K562 (cell line): Measurements from ENCODE around the gene UROD. TPM values are rescaled to one million over a fixed set of nuclear protein-coding genes. Genes with fewer than 3 reads are reported as not detected.

ENCODE experiments used
- BCL6 ChIP-seq: fragments of 250-450 bp; sonication (Bioruptor Pico); IDR thresholded peaks from 2 replicates; pipeline ENCODE4 v1.4.0; 2020
- CBX8 ChIP-seq: fragments of 200-600 bp; sonication (generic); IDR thresholded peaks from 2 replicates; pipeline ENCODE4 v1.6.1; 2012; ENCODE audit warnings: borderline replicate concordance, mixed run types, low read depth, mild to moderate bottlenecking, moderate library complexity, mixed read lengths, low read length, control low read depth, inconsistent platforms; ENCODE audit not compliant: poor library complexity, severe bottlenecking; ENCODE audit errors: extremely low read depth
- ETV5 ChIP-seq: sonication (generic); formaldehyde crosslinking; IDR thresholded peaks from 2 replicates; pipeline ENCODE4 v1.4.0; 2020; ENCODE audit warnings: low read depth, mild to moderate bottlenecking, missing genetic modification reagents
- FOXO4 ChIP-seq: fragments of 450-650 bp; formaldehyde crosslinking; IDR thresholded peaks from 2 replicates; pipeline ENCODE4 v1.4.0; 2020; ENCODE audit warnings: mild to moderate bottlenecking, moderate library complexity
- KDM5B ChIP-seq: fragments of 200-600 bp; sonication (generic); IDR thresholded peaks from 2 replicates; pipeline ENCODE4 v1.6.1; 2012; ENCODE audit warnings: low read depth, mild to moderate bottlenecking, moderate library complexity, low read length, control low read depth, inconsistent platforms; ENCODE audit not compliant: insufficient replicate concordance
- MBD2 ChIP-seq: sonication (generic); IDR thresholded peaks from 2 replicates; pipeline ENCODE4 v1.6.1; 2016; ENCODE audit warnings: low read depth, borderline replicate concordance
- NKRF ChIP-seq: fragments of 450-650 bp; IDR thresholded peaks from 2 replicates; pipeline ENCODE4 v1.6.1; 2016; ENCODE audit warnings: borderline replicate concordance
- RAD21 ChIP-seq, 2 experiments: fragments of 250-450 bp in 1 of 2; fragments of 450-650 bp in 1 of 2; sonication (Bioruptor Pico) in 1 of 2; formaldehyde crosslinking in 1 of 2; IDR thresholded peaks in 1 of 2; conservative IDR thresholded peaks in 1 of 2; 2 replicates each; pipeline versions ENCODE4 v1.4.0 to v1.8.0; 2020 to 2022; ENCODE audit warnings: mild to moderate bottlenecking in 2 of 2, moderate library complexity in 1 of 2
- SREBF2 ChIP-seq: sonication (generic); formaldehyde crosslinking; IDR thresholded peaks from 2 replicates; pipeline ENCODE4 v1.4.0; 2020; ENCODE audit warnings: mild to moderate bottlenecking, missing genetic modification reagents
- SRF ChIP-seq, 2 experiments: fragments of 250-450, 450-650 bp in 1 of 2; sonication (Bioruptor Pico) in 1 of 2; sonication (generic) in 1 of 2; formaldehyde crosslinking; IDR thresholded peaks; 2 replicates each; pipeline versions ENCODE4 v1.5.0 to v1.5.1; 2020 to 2022; ENCODE audit warnings: mild to moderate bottlenecking in 1 of 2, missing genetic modification reagents in 1 of 2
- TCFL5 ChIP-seq: fragments of 250-450 bp; sonication (Bioruptor Pico); conservative IDR thresholded peaks from 2 replicates; pipeline ENCODE4 v1.6.1; 2021; ENCODE audit warnings: mild to moderate bottlenecking, moderate library complexity, matching md5 sums
- THRAP3 ChIP-seq: fragments of 450-650 bp; IDR thresholded peaks from 2 replicates; pipeline ENCODE4 v1.6.1; 2016; ENCODE audit warnings: mild to moderate bottlenecking, inconsistent platforms, borderline replicate concordance
- ZNF12 ChIP-seq: sonication (generic); formaldehyde crosslinking; IDR thresholded peaks from 2 replicates; pipeline ENCODE4 v1.4.0; 2020; ENCODE audit warnings: mild to moderate bottlenecking, missing genetic modification reagents
- ZNF124 ChIP-seq: sonication (generic); formaldehyde crosslinking; IDR thresholded peaks from 2 replicates; pipeline ENCODE4 v1.8.1; 2022; ENCODE audit warnings: missing genetic modification reagents
- ZNF274 ChIP-seq: IDR thresholded peaks from 2 replicates; pipeline ENCODE4 v1.6.1; 2011; ENCODE audit warnings: low read depth, mild to moderate bottlenecking, low read length, moderate library complexity, borderline replicate concordance
- ZNF431 ChIP-seq: sonication (generic); formaldehyde crosslinking; IDR thresholded peaks from 2 replicates; pipeline ENCODE4 v1.8.0; 2022; ENCODE audit warnings: mild to moderate bottlenecking, missing genetic modification reagents
- polyA plus RNA-seq, 8 experiments: library from polyadenylated mRNA; depleted of rRNA in 4 of 8; stranded (reverse) in 5 of 8; unstranded in 3 of 8; fragments of >200 nt; fragmentation: Nextera tagmentation in 2 of 8; fragmentation: Illumina TruSeq in 1 of 8; extraction: Ambion mirVana in 2 of 8; extraction: Trizol in 1 of 8; gene quantifications; 2 replicates each; pipeline versions ENCODE4 v1.2.1 to v1.2.3, GENCODE V29; 2011 to 2014; ENCODE audit warnings: inconsistent platforms in 1 of 8, missing spikeins in 1 of 8
- total RNA-seq, 7 experiments: library from RNA; depleted of rRNA in 6 of 7; stranded (reverse); fragments of >200 nt in 6 of 7; fragmentation: Illumina TruSeq in 2 of 7; extraction: Trizol in 2 of 7; gene quantifications; 2 replicates each; pipeline versions ENCODE4 v1.2.1 to v1.2.3, GENCODE V29; 2011 to 2021; ENCODE audit warnings: low replicate concordance in 1 of 7
- TF ChIP-seq, protein P1 (sequence below): sonication (generic); formaldehyde crosslinking; IDR thresholded peaks from 2 replicates; pipeline ENCODE4 v1.8.1; 2023; ENCODE audit warnings: missing genetic modification reagents, mild to moderate bottlenecking, borderline replicate concordance
- TF ChIP-seq, protein P2 (sequence below): fragments of 250-450 bp; sonication (Bioruptor Pico); IDR thresholded peaks from 2 replicates; pipeline ENCODE4 v1.8.0; 2022; ENCODE audit warnings: moderate library complexity, mild to moderate bottlenecking, inconsistent platforms

The UROD gene
- total and polyA plus RNA-seq, 9 of the 15 experiments (the other 6 are each of a cell fraction or from before 2014, with no cell fraction given): 533 to 2,933 (median 1,100) TPM

DNA sequence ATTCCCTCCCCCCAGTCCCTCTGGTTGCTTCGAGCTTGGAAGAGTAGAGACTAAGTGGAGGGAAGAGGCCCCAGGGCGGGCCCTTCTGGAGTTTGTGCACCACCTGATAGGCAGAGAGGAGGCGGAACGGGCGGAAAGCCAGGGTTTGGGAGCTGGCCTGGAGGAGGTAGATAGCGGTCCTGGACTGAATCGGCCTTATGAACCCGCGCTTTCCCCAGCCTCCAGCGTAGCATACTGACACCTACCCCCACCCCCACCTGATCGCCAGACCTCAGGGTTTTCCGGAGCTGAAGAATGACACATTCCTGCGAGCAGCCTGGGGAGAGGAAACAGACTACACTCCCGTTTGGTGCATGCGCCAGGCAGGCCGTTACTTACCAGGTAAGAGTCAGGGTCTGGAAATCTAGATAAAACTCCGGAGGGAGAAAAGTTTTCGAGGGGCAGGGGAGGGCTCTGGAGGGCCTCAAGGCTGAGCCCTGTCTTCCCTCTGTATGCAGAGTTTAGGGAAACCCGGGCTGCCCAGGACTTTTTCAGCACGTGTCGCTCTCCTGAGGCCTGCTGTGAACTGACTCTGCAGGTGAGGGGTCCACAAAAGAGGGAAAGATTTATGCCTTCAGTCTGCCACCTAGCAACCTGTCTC is 705 bp downstream of the UROD start (continued):
- TF ChIP-seq ZNF12 (no peak; the same call in 1 of the 2 replicates), MBD2 (peak; percentile 80), BCL6 (CRISPR knock-in tag) (no peak), ZNF124 (CRISPR knock-in tag) (no peak), KDM5B (peak; percentile 52), FOXO4 (CRISPR knock-in tag) (no peak), SREBF2 (CRISPR knock-in tag) (no peak; the same call in 1 of the 2 replicates), ETV5 (CRISPR knock-in tag) (peak; percentile 96), ZNF431 (peak; percentile 12), THRAP3 (no peak), CBX8 (no peak), NKRF (0 out of 2 replicates have a peak, but pooled peaks have one; percentile 60), TCFL5 (CRISPR knock-in tag) (no peak), SRF (CRISPR knock-in tag; IDR thresholded peaks at IDR 0.05) (peak in 1 of 2 experiments; percentile 27; a peak in 1 of 4 replicates), ZNF274 (no peak), RAD21 (CRISPR knock-in tag; conservative IDR thresholded peaks at IDR 0.05 in 1 of 2, IDR thresholded peaks at IDR 0.05 in 1 of 2) (peak; percentile 24 to 40; a peak in 3 of 4 replicates)
- TF ChIP-seq, protein P1, sequence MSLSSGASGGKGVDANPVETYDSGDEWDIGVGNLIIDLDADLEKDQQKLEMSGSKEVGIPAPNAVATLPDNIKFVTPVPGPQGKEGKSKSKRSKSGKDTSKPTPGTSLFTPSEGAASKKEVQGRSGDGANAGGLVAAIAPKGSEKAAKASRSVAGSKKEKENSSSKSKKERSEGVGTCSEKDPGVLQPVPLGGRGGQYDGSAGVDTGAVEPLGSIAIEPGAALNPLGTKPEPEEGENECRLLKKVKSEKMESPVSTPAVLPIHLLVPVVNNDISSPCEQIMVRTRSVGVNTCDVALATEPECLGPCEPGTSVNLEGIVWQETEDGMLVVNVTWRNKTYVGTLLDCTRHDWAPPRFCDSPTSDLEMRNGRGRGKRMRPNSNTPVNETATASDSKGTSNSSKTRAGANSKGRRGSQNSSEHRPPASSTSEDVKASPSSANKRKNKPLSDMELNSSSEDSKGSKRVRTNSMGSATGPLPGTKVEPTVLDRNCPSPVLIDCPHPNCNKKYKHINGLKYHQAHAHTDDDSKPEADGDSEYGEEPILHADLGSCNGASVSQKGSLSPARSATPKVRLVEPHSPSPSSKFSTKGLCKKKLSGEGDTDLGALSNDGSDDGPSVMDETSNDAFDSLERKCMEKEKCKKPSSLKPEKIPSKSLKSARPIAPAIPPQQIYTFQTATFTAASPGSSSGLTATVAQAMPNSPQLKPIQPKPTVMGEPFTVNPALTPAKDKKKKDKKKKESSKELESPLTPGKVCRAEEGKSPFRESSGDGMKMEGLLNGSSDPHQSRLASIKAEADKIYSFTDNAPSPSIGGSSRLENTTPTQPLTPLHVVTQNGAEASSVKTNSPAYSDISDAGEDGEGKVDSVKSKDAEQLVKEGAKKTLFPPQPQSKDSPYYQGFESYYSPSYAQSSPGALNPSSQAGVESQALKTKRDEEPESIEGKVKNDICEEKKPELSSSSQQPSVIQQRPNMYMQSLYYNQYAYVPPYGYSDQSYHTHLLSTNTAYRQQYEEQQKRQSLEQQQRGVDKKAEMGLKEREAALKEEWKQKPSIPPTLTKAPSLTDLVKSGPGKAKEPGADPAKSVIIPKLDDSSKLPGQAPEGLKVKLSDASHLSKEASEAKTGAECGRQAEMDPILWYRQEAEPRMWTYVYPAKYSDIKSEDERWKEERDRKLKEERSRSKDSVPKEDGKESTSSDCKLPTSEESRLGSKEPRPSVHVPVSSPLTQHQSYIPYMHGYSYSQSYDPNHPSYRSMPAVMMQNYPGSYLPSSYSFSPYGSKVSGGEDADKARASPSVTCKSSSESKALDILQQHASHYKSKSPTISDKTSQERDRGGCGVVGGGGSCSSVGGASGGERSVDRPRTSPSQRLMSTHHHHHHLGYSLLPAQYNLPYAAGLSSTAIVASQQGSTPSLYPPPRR: no peak
- TF ChIP-seq, protein P2, sequence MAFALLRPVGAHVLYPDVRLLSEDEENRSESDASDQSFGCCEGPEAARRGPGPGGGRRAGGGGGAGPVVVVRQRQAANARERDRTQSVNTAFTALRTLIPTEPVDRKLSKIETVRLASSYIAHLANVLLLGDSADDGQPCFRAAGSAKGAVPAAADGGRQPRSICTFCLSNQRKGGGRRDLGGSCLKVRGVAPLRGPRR: no peak
